GM23338 (cell line): ENCODE measurements around the gene PLEKHM2. TPM values are rescaled to one million over a fixed set of nuclear protein-coding genes. Genes with fewer than 3 reads are reported as not detected.

Source experiments
- ATAC-seq: fragments of 200-7000 bp; cut with Tn5 transposase; 3 replicates; pipeline ENCODE4 v1.9.1; 2020
- DNase-seq: peaks from one replicate; pipeline ENCODE4 v3.0.0-alpha.2; 2015; ENCODE audit warnings: low spot score
- H2AFZ ChIP-seq: fragments of 200-600 bp; sonication (generic); 2 replicates; pipeline ENCODE4 v1.8.0; 2016; ENCODE audit warnings: antibody characterized with exemption, mild to moderate bottlenecking, moderate library complexity
- H3F3A ChIP-seq: fragments of 200-600 bp; sonication (generic); replicated peaks from 2 replicates; pipeline ENCODE4 v1.8.0; 2017; ENCODE audit warnings: antibody characterized with exemption, mixed run types, low read depth
- H3K27ac ChIP-seq: fragments of 200-600 bp; sonication (generic); 2 replicates; pipeline ENCODE4 v1.6.1; 2016; ENCODE audit warnings: low read depth
- H3K27me3 ChIP-seq: fragments of 200-600 bp; sonication (generic); 2 replicates; pipeline ENCODE4 v1.8.0; 2016; ENCODE audit warnings: mild to moderate bottlenecking, mixed run types, moderate library complexity; ENCODE audit not compliant: insufficient read depth
- H3K36me3 ChIP-seq: fragments of 200-600 bp; sonication (generic); 2 replicates; pipeline ENCODE4 v1.8.0; 2016; ENCODE audit warnings: mild to moderate bottlenecking; ENCODE audit not compliant: insufficient read depth
- H3K4me1 ChIP-seq: fragments of 200-600 bp; sonication (generic); 2 replicates; pipeline ENCODE4 v1.8.0; 2016; ENCODE audit warnings: mild to moderate bottlenecking, moderate library complexity; ENCODE audit not compliant: insufficient read depth
- H3K4me2 ChIP-seq: fragments of 200-600 bp; sonication (generic); 2 replicates; pipeline ENCODE4 v1.7.1; 2017; ENCODE audit warnings: mixed run types
- H3K4me3 ChIP-seq: fragments of 200-600 bp; sonication (generic); 2 replicates; pipeline ENCODE4 v1.6.1; 2016; ENCODE audit warnings: mixed run types
- H3K79me2 ChIP-seq: fragments of 200-600 bp; sonication (generic); replicated peaks from 2 replicates; pipeline ENCODE4 v1.8.0; 2017; ENCODE audit warnings: mild to moderate bottlenecking; ENCODE audit not compliant: insufficient read depth
- H3K9me2 ChIP-seq: fragments of 200-600 bp; sonication (generic); 2 replicates; pipeline ENCODE4 v1.8.0; 2017; ENCODE audit not compliant: insufficient read depth
- H4K20me1 ChIP-seq: fragments of 200-600 bp; sonication (generic); replicated peaks from 2 replicates; pipeline ENCODE4 v1.8.0; 2017; ENCODE audit warnings: mild to moderate bottlenecking; ENCODE audit not compliant: insufficient read depth
- H3K27ac Mint-ChIP-seq: 2 replicates; pipeline ENCODE4 v1.8.0; 2020; ENCODE audit warnings: inconsistent platforms, mild to moderate bottlenecking, moderate library complexity, mixed read lengths
- H3K27me3 Mint-ChIP-seq: 3 replicates; pipeline ENCODE4 v1.8.0; 2022; ENCODE audit warnings: low read depth, mild to moderate bottlenecking, moderate library complexity, mixed read lengths, inconsistent platforms; ENCODE audit not compliant: insufficient read depth, poor library complexity
- H3K36me3 Mint-ChIP-seq: 3 replicates; pipeline ENCODE4 v1.8.0; 2021; ENCODE audit warnings: low read depth, mild to moderate bottlenecking, inconsistent platforms, moderate library complexity, mixed read lengths
- H3K4me1 Mint-ChIP-seq: 3 replicates; pipeline ENCODE4 v1.8.0; 2020; ENCODE audit warnings: mild to moderate bottlenecking, inconsistent platforms, mixed read lengths
- H3K4me3 Mint-ChIP-seq: 3 replicates; pipeline ENCODE4 v1.8.0; 2021; ENCODE audit warnings: moderate library complexity, mild to moderate bottlenecking, inconsistent platforms, mixed read lengths
- H3K9me3 Mint-ChIP-seq: 3 replicates; pipeline ENCODE4 v1.8.0; 2020; ENCODE audit warnings: moderate library complexity, mild to moderate bottlenecking, inconsistent platforms, mixed read lengths
- CREB1 ChIP-seq: fragments of 250-450 bp; sonication (Bioruptor Pico); IDR thresholded peaks from 2 replicates; pipeline ENCODE4 v1.5.0; 2020; ENCODE audit warnings: low read depth, mild to moderate bottlenecking, moderate library complexity
- CTCF ChIP-seq, 2 experiments: fragments of 200-600 bp in 1 of 2; sonication (generic) in 1 of 2; conservative IDR thresholded peaks; 2 replicates each; pipeline versions ENCODE4 v1.5.1 to v1.6.1; 2016 to 2017; ENCODE audit warnings: antibody characterized with exemption in 2 of 2, low read depth in 2 of 2, mild to moderate bottlenecking in 2 of 2, moderate library complexity in 1 of 2
- ETS1 ChIP-seq: IDR thresholded peaks from 2 replicates; pipeline ENCODE4 v1.6.1; 2016; ENCODE audit warnings: antibody characterized with exemption
- EZH2phosphoT487 ChIP-seq: fragments of 200-600 bp; sonication (generic); IDR thresholded peaks from one replicate; pipeline ENCODE4 v1.8.1; 2018; ENCODE audit warnings: antibody characterized with exemption; ENCODE audit not compliant: unreplicated experiment
- JUNB ChIP-seq: IDR thresholded peaks from one replicate; pipeline ENCODE4 v1.6.1; 2016; ENCODE audit warnings: antibody characterized with exemption; ENCODE audit not compliant: unreplicated experiment
- NANOG ChIP-seq: IDR thresholded peaks from 2 replicates; pipeline ENCODE4 v1.6.1; 2016; ENCODE audit warnings: antibody characterized with exemption, borderline replicate concordance
- POLR2AphosphoS5 ChIP-seq: IDR thresholded peaks from 2 replicates; pipeline ENCODE4 v1.6.1; 2016; ENCODE audit warnings: antibody characterized with exemption, low read depth
- ZNF114 ChIP-seq: fragments of 250-450 bp; sonication (Bioruptor Pico); IDR thresholded peaks from 2 replicates; pipeline ENCODE4 v1.5.0; 2020; ENCODE audit warnings: mild to moderate bottlenecking, moderate library complexity
- ZNF331 ChIP-seq: fragments of 250-450 bp; sonication (Bioruptor Pico); IDR thresholded peaks from 2 replicates; pipeline ENCODE4 v1.5.0; 2020; ENCODE audit warnings: low read depth, mild to moderate bottlenecking, moderate library complexity
- ZNF462 ChIP-seq: fragments of 250-450 bp; sonication (Bioruptor Pico); IDR thresholded peaks from 2 replicates; pipeline ENCODE4 v1.5.0; 2020; ENCODE audit warnings: mild to moderate bottlenecking, moderate library complexity
- polyA plus RNA-seq: library from polyadenylated mRNA; unstranded; fragments of >200 nt; fragmentation: Nextera tagmentation; extraction: Ambion mirVana; gene quantifications from 2 replicates; pipeline ENCODE4 v1.2.1, GENCODE V29; 2016
- total RNA-seq: library from RNA; depleted of rRNA; stranded (reverse); fragments of >200 nt; shearing (Covaris generic); gene quantifications from 2 replicates; pipeline ENCODE4 v1.2.3, GENCODE V29; 2014
- TF ChIP-seq, protein P1 (sequence below): IDR thresholded peaks from one replicate; pipeline ENCODE4 v1.6.1; 2018; ENCODE audit warnings: antibody characterized with exemption; ENCODE audit not compliant: unreplicated experiment

The PLEKHM2 gene
- total and polyA plus RNA-seq, 2 experiments from 2014 or later, result 11.2 to 40.0 TPM

DNA sequence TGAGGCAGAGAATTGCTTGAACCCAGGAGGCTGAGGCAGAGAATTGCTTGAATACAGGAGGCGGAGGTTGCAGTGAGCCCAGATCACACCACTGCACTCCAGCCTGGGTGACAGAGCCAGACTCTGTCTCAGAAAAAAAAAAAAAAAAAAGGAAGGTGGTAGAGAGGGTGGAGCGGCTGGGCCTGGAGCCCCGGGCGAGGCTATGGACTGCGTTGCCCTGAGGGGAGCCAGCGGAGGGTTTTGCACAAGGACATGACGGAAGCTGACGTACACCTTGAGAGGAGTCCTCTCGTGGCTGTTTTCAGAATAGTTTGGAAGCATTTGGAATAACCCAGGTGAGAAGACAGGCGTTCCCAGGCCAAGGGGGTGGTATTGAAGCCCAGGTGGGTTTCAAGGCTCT, 67.6 kb downstream of the PLEKHM2 start (continued):
- TF ChIP-seq NANOG (no peak), ZNF331 (CRISPR knock-in tag) (no peak), JUNB (no peak), ZNF114 (CRISPR knock-in tag) (no peak), CREB1 (CRISPR knock-in tag) (no peak)

GRCh38 chr1:15753776-15754175, 69.7 kb downstream of the PLEKHM2 start:
- Histone ChIP-seq H3K27ac (no peak overlapping the region), H3K79me2 (no peaks in the 10 kb centered on the region), H3K4me3 (no peak overlapping the region), H3K9me2 (no peaks in the 10 kb centered on the region), H3K4me2 (no peak overlapping the region), H3F3A (peaks cover 30% of the 10 kb centered on the region), H3K27me3 (no peaks in the 10 kb centered on the region), H3K4me1 (peaks cover 26% of the 10 kb centered on the region), H4K20me1 (no peaks in the 10 kb centered on the region), H2AFZ (no peak overlapping the region), H3K36me3 (no peaks in the 10 kb centered on the region)
- peaks cover 23% of the 10 kb centered on the region for H3K27me3 Mint-ChIP-seq
- TF ChIP-seq ETS1 (no peak), EZH2phosphoT487 (no peak), JUNB (no peak), ZNF114 (CRISPR knock-in tag) (no peak), POLR2AphosphoS5 (no peak), NANOG (no peak), ZNF462 (CRISPR knock-in tag) (no peak), CTCF (conservative IDR thresholded peaks at IDR 0.05; ENCODE audit: low read depth in 2 of 2) (no peak), CREB1 (CRISPR knock-in tag) (no peak)
- TF ChIP-seq, protein P1, sequence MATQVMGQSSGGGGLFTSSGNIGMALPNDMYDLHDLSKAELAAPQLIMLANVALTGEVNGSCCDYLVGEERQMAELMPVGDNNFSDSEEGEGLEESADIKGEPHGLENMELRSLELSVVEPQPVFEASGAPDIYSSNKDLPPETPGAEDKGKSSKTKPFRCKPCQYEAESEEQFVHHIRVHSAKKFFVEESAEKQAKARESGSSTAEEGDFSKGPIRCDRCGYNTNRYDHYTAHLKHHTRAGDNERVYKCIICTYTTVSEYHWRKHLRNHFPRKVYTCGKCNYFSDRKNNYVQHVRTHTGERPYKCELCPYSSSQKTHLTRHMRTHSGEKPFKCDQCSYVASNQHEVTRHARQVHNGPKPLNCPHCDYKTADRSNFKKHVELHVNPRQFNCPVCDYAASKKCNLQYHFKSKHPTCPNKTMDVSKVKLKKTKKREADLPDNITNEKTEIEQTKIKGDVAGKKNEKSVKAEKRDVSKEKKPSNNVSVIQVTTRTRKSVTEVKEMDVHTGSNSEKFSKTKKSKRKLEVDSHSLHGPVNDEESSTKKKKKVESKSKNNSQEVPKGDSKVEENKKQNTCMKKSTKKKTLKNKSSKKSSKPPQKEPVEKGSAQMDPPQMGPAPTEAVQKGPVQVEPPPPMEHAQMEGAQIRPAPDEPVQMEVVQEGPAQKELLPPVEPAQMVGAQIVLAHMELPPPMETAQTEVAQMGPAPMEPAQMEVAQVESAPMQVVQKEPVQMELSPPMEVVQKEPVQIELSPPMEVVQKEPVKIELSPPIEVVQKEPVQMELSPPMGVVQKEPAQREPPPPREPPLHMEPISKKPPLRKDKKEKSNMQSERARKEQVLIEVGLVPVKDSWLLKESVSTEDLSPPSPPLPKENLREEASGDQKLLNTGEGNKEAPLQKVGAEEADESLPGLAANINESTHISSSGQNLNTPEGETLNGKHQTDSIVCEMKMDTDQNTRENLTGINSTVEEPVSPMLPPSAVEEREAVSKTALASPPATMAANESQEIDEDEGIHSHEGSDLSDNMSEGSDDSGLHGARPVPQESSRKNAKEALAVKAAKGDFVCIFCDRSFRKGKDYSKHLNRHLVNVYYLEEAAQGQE, result no peak
- DNase-seq, result no peak
- H3K4me3 Mint-ChIP-seq, result no peak overlapping the region
- ATAC-seq, result no peak
- H3K27ac Mint-ChIP-seq, result no peak overlapping the region
- no peaks in the 10 kb centered on the region for H3K36me3 Mint-ChIP-seq
- H3K9me3 Mint-ChIP-seq, result no peaks in the 10 kb centered on the region
- peaks cover 31% of the 10 kb centered on the region for H3K4me1 Mint-ChIP-seq
